Measurements from ENCODE around the gene MEG3. TPM values are rescaled to one million over a fixed set of nuclear protein-coding genes. Genes with fewer than 3 reads are reported as not detected.

MEG3 gene
- total and polyA plus RNA-seq, 2 of the 4 experiments (the other 2 are of a cell fraction): 31.5 to 556 TPM

DNA sequence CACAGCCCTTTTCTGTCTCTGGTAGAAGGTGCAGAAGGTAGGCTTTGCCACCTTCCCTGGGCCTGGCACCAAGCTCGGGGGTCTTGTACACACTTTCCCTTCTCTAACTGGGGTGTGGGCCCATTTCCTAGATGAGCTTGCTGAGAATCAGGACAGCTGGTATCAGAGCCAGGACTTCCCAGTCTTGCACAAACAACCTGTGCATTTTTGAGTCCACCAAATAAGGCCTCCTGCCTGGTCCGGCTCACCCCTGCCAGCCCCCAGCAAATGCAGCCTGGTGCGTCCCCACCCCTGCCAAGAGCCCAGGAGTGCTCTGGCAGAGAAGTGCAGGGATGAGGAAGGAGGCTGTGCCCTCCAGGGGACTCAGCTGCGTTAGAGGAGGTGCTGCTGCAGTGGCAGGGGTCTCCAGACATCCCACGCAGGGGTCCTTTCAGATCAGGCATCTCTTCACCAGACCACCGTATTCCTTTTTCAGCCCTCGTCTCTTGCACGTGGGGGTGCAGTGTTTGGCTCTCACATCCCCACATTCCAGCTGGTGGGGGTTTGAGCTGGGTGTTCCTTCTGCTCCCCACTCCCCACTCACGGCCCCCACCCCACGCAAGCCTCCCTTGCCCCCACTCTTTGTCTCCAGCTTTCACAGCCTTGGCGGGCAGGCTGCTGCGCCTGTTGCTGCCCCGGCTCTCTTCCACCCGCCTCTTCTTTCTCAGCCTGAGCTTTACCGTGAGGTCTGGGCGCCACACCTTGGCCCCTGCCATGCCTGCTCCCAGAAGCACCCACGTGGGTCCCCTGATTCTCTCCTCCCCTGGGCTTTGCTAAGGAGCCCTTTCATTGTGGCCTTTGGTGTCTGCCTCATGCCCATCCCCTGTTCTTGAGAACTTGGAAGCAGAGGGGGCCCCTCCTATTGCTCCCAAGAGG is 32.3 kb downstream of the MEG3 start:
- Histone ChIP-seq H2AK5ac (ENCODE audit: low read depth, low read length) (no peak overlapping the region), H3K79me1 (ENCODE audit: low read depth in 1 of 2, low read length in 2 of 2) (peaks cover 2 to 71% of the 10 kb centered on the region in 2 experiments; a peak in 2 of 4 replicates), H3K27me3 (ENCODE audit: control insufficient read depth, insufficient read depth, low read length) (no peaks in the 10 kb centered on the region), H3K9me1 (ENCODE audit: insufficient read depth, low read length) (peaks cover 17% of the 10 kb centered on the region), H3K36me3 (ENCODE audit: control insufficient read depth, insufficient read depth, low read length) (peaks cover 71% of the 10 kb centered on the region), H2BK20ac (ENCODE audit: low read depth, low read length) (no peak overlapping the region), H3K56ac (ENCODE audit: extremely low read depth, insufficient read depth, low read length) (no peak overlapping the region), H4K8ac (ENCODE audit: low read depth in 2 of 2, low read length in 2 of 2) (no peak overlapping the region), H2AK9ac (replicated peaks; ENCODE audit: low read depth, low read length, poor library complexity) (no peak overlapping the region), H3K14ac (replicated peaks; ENCODE audit: low read depth, low read length) (no peak overlapping the region), H4K20me1 (ENCODE audit: insufficient read depth, low read length) (peaks cover 100% of the 10 kb centered on the region), H3K4me3 (ENCODE audit: insufficient read depth, low read depth, low read length) (no peak overlapping the region), H4K91ac (ENCODE audit: insufficient read depth, low read depth, low read length) (no peak overlapping the region), H3K4me2 (ENCODE audit: low read depth, low read length) (no peak overlapping the region), H3K4me1 (ENCODE audit: control insufficient read depth, insufficient read depth, low read length) (no peaks in the 10 kb centered on the region; the same call in 1 of the 2 replicates), H2BK5ac (ENCODE audit: low read depth, low read length, poor library complexity, severe bottlenecking) (no peak overlapping the region), H4K5ac (ENCODE audit: low read depth, low read length) (no peak overlapping the region), H3K23ac (ENCODE audit: low read depth, low read length) (no peak overlapping the region), H2BK120ac (ENCODE audit: low read depth, low read length) (no peak overlapping the region), H3K27ac (ENCODE audit: insufficient read depth, low read length) (no peak overlapping the region), H2BK15ac (ENCODE audit: low read depth, low read length) (no peak overlapping the region), H3K4ac (ENCODE audit: low read depth, low read length) (no peak overlapping the region), H2AFZ (replicated peaks; ENCODE audit: low read length, poor library complexity) (no peak overlapping the region), H3K9me3 (ENCODE audit: control insufficient read depth, insufficient read depth, low read length) (no peaks in the 10 kb centered on the region), H3K18ac (ENCODE audit: low read depth, low read length) (no peak overlapping the region), H3K9ac (ENCODE audit: low read depth, low read length) (no peak overlapping the region)
- no peak for TF ChIP-seq ELK1 (IDR thresholded peaks at IDR 0.05; ENCODE audit: borderline replicate concordance, low read depth, low read length)
- no peak for TF ChIP-seq RAD21 (IDR thresholded peaks at IDR 0.05; ENCODE audit: low read length)
- no peak for TF ChIP-seq RFX5 (IDR thresholded peaks at IDR 0.05; ENCODE audit: low read depth, low read length)
- no peak for TF ChIP-seq MXI1 (IDR thresholded peaks at IDR 0.05; ENCODE audit: borderline replicate concordance, low read depth, low read length)
- TF ChIP-seq FOS (IDR thresholded peaks at IDR 0.05; ENCODE audit: low read depth, low read length): no peak
- TF ChIP-seq POLR2A (IDR thresholded peaks at IDR 0.05; ENCODE audit: low read depth, low read length): no peak
- TF ChIP-seq USF2 (IDR thresholded peaks at IDR 0.05; ENCODE audit: low read depth, low read length): no peak
- WGBS, 2 experiments (ENCODE audit: extremely low coverage in 2 of 2, insufficient read length in 1 of 2): 77% methylated on average over 8 of the region's 17 CpGs; no CpG with 5 or more reads in 1 of the 2 experiments
- BruUV-seq (replicated peaks): no TSS peak
- dilution Hi-C loops (cut with HindIII; ENCODE audit: low sequenced_read_pairs, unreplicated experiment) (no loop called here), intact Hi-C loops (cut with micrococcal nuclease) (no loop called here), in situ Hi-C loops (cut with MboI; ENCODE audit: low sequenced_read_pairs) (no loop called here)
- CTCF ChIA-PET: no interaction called here
- POLR2A ChIA-PET (ENCODE audit: unreplicated experiment): no interaction called here
- ATAC-seq (ENCODE audit: low read depth): no peak
- no peak for DNase-seq
